Embryonic facial prominence (tissue), 1 donor: ENCODE data around the gene ARHGEF7.

Experiments
- DNase-seq: peaks from one replicate; pipeline ENCODE4 v3.0.0-alpha.2; 2016; ENCODE audit errors: extremely low spot score

The ARHGEF7 gene

GRCh38 chr13:111275995-111276618 is 161.0 kb downstream of the ARHGEF7 start:
- no peak for DNase-seq

GRCh38 chr13:111278258-111278657 is 163.1 kb downstream of the ARHGEF7 start:
- DNase-seq: no peak

GRCh38 chr13:111278743-111279652 is 163.9 kb downstream of the ARHGEF7 start:
- no peak for DNase-seq

- DNase-seq: no peak
These were observed 165.1 kb downstream of the ARHGEF7 start for GRCh38 chr13:111280226-111280625.

GRCh38 chr13:111280681-111281585 is 165.8 kb downstream of the ARHGEF7 start:
- DNase-seq: no peak

DNA sequence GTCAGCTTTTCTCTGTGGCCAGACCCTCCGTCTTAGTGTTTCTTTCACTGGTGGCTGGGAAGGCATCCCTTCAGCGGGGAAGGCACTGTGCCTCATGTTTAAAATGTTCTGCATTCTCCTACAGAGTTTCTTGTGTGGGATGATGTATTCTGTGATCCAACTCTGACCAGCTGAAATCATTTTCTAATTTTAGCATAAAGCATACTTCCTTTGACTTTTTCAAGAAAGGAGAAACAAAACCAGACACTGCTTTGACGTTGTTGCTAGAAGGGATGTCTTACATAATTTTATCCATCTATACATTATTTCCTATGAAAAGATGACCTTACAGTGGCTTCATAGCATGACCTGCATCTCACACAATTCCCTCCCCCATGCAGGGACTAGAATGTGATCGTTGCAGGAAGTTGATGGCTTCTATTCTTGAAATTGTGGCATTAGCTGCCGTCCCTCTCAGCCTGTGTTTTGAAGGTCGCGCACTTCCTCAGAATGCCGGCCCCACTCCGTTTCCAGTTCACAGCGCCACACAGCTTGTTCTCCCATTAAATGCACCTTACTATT is 166.7 kb downstream of the ARHGEF7 start:
- DNase-seq: no peak

DNA sequence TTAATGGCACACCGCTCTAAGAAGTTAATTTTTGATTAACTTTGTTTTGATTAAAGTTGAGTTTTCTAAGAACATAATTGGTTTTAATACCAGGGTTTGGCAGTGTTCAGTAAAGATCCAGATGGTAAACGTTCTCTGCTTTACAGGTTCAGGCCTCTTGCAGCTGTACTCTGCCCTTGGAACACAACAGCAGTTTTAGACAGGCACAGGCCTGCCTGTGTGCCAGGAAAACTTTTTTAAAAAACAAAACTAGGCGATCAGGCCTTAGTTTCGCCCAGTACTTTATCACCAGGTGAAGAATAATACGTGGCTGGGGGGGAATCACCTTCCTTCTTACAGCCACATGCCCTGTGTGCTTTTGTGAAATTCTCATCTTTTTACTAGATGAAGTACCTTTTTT is 167.3 kb downstream of the ARHGEF7 start:
- no peak for DNase-seq

DNA sequence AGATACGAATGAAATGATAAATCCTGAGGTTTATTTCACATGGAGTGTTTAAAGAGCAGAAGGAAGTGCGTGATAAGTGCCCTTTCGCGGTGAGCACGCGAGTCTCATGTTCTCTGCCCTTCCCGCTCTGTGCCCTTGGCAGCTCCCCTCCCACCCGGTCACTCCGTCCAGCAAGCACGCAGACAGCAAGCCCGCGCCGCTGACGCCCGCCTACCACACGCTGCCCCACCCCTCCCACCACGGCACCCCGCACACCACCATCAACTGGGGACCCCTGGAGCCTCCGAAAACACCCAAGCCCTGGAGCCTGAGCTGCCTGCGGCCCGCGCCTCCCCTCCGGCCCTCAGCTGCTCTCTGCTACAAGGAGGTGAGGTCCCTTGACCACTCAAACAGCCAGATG is 167.9 kb downstream of the ARHGEF7 start:
- no peak for DNase-seq

GRCh38 chr13:111283457-111283856 is 168.3 kb downstream of the ARHGEF7 start:
- DNase-seq: no peak

- no peak for DNase-seq
These were observed 168.9 kb downstream of the ARHGEF7 start for GRCh38 chr13:111283991-111284390.

DNA sequence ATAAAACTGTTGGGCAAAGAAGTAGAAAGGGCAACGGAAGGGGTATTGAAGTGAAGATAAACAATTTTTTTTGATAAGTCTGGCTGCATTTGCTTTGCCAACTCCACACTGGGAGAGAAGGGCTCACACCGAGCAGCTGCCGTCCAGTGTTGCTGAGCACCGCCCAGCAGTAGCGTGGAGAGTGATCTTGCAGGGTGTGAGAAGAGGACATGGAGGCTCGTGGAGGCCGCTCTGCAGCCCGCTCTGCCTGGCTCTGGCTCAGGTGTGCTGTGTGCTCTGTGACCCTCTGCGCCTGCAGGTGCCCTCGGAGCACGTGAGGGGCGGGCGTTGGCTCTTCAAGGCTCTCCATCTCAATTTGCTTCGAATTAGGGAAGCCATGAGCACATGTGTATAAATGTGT is 169.5 kb downstream of the ARHGEF7 start:
- no peak for DNase-seq

GRCh38 chr13:111286162-111286561 is 171.1 kb downstream of the ARHGEF7 start:
- no peak for DNase-seq

DNA sequence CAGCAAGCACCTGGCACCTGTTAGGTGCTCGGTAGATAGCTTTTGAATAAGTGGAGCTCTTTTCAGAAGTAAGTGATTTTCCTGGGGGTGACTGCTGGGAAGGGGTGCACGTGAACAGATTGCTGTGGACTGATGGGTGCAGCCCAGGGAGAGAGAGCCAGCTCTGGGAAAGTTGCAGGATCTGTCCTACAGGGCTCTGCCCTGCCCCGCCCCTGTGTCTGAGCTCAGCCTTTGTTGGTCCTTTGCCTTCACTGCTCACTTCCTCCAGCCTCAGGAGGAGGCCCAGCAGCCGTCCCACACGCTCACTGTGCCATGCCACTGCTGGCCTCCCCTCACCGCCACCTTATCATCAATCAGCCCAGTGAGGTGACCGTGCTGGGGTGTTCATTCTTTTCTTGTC is 171.6 kb downstream of the ARHGEF7 start:
- no peak for DNase-seq

DNA sequence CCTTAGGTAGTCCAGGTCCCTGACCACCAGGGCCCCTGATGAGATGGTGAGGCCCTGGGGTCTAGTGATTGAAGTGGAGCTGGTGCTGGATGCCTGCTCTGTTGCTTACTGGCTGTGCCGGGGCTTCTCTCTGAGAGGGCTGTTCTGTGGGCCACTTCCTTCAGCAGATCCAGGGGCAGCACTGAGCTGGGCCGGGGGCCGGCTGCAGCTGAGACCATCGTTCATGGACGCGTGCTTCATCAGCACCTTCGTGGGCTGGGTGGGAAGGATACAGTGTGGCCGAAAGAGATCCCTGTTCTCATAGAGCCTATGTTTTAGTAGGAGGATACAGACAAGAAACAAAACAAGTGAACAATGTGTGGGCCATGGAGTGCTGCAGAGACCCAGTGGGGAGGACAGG is 172.1 kb downstream of the ARHGEF7 start:
- DNase-seq: no peak

DNA sequence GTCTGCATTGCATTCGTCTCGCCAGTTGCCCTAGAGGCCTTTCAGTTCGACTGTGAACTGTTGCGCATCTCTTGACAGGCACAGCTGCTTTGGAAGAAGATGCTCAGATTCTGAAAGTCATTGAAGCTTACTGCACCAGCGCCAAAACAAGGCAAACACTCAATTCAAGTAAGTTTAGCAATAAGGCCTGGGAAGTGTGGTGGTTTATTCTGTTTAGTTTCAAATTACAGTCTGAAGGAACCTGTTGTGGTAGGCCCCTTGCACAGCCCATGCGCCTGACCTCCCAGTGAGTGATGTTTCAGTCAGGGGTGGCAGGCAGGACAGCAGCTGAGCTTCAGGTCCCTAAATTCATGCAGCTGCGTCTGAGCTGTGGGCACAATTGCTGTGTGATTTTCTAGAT is 173.2 kb downstream of the ARHGEF7 start:
- no peak for DNase-seq

DNA sequence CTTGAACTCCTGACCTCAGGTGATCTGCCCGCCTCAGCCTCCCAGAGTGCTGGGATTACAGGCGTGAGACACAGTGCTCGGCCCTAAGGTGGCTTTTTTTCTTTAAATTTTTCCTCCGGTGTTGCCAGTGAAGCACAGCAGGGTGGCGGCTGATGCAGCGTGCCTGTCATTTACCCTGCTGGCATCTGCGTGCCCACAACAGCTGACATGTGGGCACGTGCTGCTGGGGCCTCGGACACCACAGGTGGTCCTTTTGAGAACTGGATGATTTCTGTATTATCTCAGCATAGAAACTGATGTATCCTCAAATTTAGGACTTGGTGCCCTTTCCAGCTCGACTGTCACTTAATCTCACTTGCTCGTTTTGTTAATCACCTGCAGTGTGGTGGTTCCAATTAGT is 174.1 kb downstream of the ARHGEF7 start:
- DNase-seq: no peak

DNA sequence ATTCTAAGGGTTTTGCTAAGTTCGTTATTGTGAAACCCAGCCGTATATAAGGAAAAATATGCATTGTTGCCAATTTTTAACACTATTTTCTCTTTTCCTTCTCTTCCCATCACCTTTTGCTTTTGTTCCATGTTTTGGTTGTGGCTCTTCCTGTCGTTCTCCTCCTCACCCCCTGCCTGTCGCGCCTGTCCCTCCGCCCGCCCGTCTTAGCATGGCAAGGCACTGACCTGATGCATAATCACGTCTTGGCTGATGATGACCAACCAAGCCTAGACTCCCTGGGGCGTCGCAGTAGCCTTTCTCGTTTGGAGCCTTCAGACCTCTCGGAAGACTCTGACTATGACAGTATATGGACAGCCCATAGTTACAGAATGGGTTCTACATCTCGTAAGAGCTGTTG is 176.8 kb downstream of the ARHGEF7 start:
- no peak for DNase-seq

- no peak for DNase-seq
These were observed 177.8 kb downstream of the ARHGEF7 start for GRCh38 chr13:111292710-111293485.

GRCh38 chr13:111295886-111296285 is 180.8 kb downstream of the ARHGEF7 start:
- no peak for DNase-seq

DNA sequence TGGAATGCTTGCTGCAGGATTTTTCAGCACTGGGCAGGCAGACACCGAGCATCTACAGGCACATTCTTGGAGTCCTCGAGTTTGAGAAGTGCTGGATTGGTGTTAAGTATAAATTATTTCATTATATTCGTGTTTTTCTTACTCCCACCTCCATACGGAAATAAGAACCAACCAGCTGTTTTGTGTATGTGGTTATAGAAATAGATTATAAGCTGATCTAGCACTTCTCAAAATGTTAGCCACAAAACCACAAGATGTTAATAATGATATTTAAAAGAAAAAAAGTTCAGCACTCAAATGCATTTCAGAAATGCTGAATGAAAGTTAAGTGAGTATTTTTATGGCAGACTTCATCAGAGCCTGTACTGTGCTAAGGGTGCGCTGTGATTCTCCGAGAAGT is 181.3 kb downstream of the ARHGEF7 start:
- no peak for DNase-seq
